Mucosa of rectum (tissue), 2 donors: ENCODE results near the gene BTD.

Source experiments
- H3K27ac ChIP-seq, 2 donors: one replicate each; pipeline ENCODE4 v1.7.0; 2013; ENCODE audit warnings: inconsistent platforms in 2 of 2, low read depth in 2 of 2, low read length in 2 of 2
- H3K27me3 ChIP-seq, 2 donors: one replicate each; pipeline ENCODE4 v1.7.0; 2013; ENCODE audit warnings: low read length in 2 of 2; ENCODE audit not compliant: control insufficient read depth in 2 of 2, insufficient read depth in 2 of 2
- H3K36me3 ChIP-seq, 2 donors: one replicate each; pipeline ENCODE4 v1.7.0; 2013; ENCODE audit warnings: low read length in 2 of 2; ENCODE audit not compliant: control insufficient read depth in 2 of 2, insufficient read depth in 2 of 2
- H3K4me1 ChIP-seq, 2 donors: one replicate each; pipeline ENCODE4 v1.7.0; 2013; ENCODE audit warnings: low read length in 2 of 2, mild to moderate bottlenecking in 1 of 2; ENCODE audit not compliant: control insufficient read depth in 2 of 2, insufficient read depth in 2 of 2
- H3K4me3 ChIP-seq, 2 donors: one replicate each; pipeline ENCODE4 v1.7.0; 2013; ENCODE audit warnings: low read length in 2 of 2
- H3K9ac ChIP-seq, 2 donors: one replicate each; pipeline ENCODE4 v1.7.0; 2013; ENCODE audit warnings: low read length in 2 of 2, low read depth in 1 of 2, mild to moderate bottlenecking in 1 of 2
- H3K9me3 ChIP-seq, 2 donors: one replicate each; pipeline ENCODE4 v1.7.0; 2013; ENCODE audit warnings: low read length in 2 of 2; ENCODE audit not compliant: control insufficient read depth in 2 of 2
- donor health status: healthy.
- donor health status: Normal muscosa, but diverticular disease.

Gene BTD

DNA sequence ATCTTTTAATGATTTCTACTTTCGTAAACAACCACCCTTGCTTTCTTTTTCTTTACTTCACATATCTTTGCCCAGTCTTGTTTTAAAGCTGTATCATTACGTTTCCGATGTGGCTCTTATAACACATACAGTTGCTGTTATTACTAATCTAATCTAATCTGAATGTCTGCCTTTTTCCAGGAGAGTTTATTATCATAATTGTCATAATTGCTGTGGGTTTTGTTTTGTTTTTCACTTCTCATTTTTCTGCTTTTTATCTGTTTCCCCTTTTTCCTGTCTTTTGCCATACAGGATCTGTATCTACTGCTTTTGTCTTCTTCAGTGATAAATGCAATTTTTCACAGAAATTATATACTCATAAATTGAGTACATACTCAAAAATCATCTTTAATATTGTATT, 25.1 kb upstream of the BTD start:
- Histone ChIP-seq H3K9ac (no peak overlapping the region), H3K4me1 (no peaks in the 10 kb centered on the region), H3K4me3 (no peak overlapping the region), H3K27me3 (no peaks in the 10 kb centered on the region), H3K27ac (no peak overlapping the region), H3K36me3 (peaks cover 12 to 28% of the 10 kb centered on the region in 2 donors), H3K9me3 (no peaks in the 10 kb centered on the region)

GRCh38 chr3:15578289-15578867, 23.2 kb upstream of the BTD start:
- H3K9me3 ChIP-seq, result no peaks in the 10 kb centered on the region
- no peak overlapping the region for H3K9ac ChIP-seq
- no peak overlapping the region for H3K27ac ChIP-seq
- H3K27me3 ChIP-seq, result no peaks in the 10 kb centered on the region
- peaks cover 17 to 32% of the 10 kb centered on the region in 2 donors for H3K36me3 ChIP-seq
- H3K4me1 ChIP-seq, result no peaks in the 10 kb centered on the region
- H3K4me3 ChIP-seq, result no peak overlapping the region

- H3K27ac ChIP-seq, result no peak overlapping the region
- H3K36me3 ChIP-seq, result peaks cover 15 to 26% of the 10 kb centered on the region in 2 donors
Measured at GRCh38 chr3:15579051-15579450, 22.5 kb upstream of the BTD start.

GRCh38 chr3:15581471-15582394, 19.8 kb upstream of the BTD start:
- Histone ChIP-seq H3K9me3 (no peaks in the 10 kb centered on the region), H3K9ac (no peak overlapping the region), H3K27ac (no peak overlapping the region), H3K27me3 (no peaks in the 10 kb centered on the region), H3K36me3 (peaks cover 17 to 29% of the 10 kb centered on the region in 2 donors), H3K4me1 (no peaks in the 10 kb centered on the region), H3K4me3 (no peak overlapping the region)

More at GRCh38 chr3:15579051-15579450, 22.5 kb upstream of the BTD start:
- no peak overlapping the region for H3K9ac ChIP-seq
- no peaks in the 10 kb centered on the region for H3K27me3 ChIP-seq
- H3K9me3 ChIP-seq, result no peaks in the 10 kb centered on the region
- no peaks in the 10 kb centered on the region for H3K4me1 ChIP-seq
- no peak overlapping the region for H3K4me3 ChIP-seq

GRCh38 chr3:15585111-15585845, 16.3 kb upstream of the BTD start:
- H3K9ac ChIP-seq, result no peak overlapping the region
- H3K27ac ChIP-seq, result no peak overlapping the region
- peaks cover 19 to 37% of the 10 kb centered on the region in 2 donors for H3K36me3 ChIP-seq
- H3K4me1 ChIP-seq, result no peaks in the 10 kb centered on the region
- H3K4me3 ChIP-seq, result no peak overlapping the region
- H3K9me3 ChIP-seq, result no peaks in the 10 kb centered on the region
- no peaks in the 10 kb centered on the region for H3K27me3 ChIP-seq

DNA sequence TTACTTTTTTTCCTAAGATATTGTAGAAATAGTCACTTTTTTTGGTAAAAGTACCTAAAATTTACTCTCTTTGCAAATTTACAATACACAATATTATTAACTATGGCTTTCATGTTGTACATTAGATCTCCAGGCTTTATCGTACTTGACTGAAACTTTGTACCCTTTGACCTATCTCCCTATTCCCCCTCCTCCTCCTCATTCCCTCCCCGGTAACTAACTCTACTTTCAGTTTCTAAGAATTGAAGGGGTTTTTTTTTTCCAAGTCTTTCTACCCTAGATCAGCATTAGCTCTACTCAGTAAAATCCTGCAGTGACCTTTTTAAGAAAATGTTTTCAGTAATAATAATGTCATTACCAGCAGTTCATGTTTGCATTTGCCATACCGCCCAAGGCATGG, 10.3 kb upstream of the BTD start:
- no peaks in the 10 kb centered on the region for H3K9me3 ChIP-seq
- H3K4me1 ChIP-seq, result no peaks in the 10 kb centered on the region
- H3K9ac ChIP-seq, result no peak overlapping the region
- no peak overlapping the region for H3K4me3 ChIP-seq
- no peak overlapping the region for H3K27ac ChIP-seq
- H3K27me3 ChIP-seq, result no peaks in the 10 kb centered on the region
- peaks cover 9 to 26% of the 10 kb centered on the region in 2 donors for H3K36me3 ChIP-seq

DNA sequence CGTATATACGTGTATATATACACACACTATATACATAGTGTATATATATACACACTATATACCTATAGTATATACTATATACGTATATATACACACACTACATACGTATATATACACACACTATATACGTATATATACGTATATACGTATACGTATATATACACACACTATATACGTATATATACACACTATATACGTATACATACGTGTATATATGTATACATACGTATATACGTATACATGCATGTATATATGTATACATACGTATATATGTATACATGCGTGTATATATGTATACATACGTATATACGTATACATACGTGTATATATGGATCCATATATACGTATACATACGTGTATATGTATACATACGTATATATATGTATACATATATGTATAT, 9.6 kb upstream of the BTD start:
- peaks cover 4 to 23% of the 10 kb centered on the region in 2 donors for H3K36me3 ChIP-seq
- no peak overlapping the region for H3K9ac ChIP-seq
- no peak overlapping the region for H3K4me3 ChIP-seq
- H3K4me1 ChIP-seq, result no peaks in the 10 kb centered on the region
- H3K27ac ChIP-seq, result no peak overlapping the region
- no peaks in the 10 kb centered on the region for H3K9me3 ChIP-seq
- no peaks in the 10 kb centered on the region for H3K27me3 ChIP-seq

DNA sequence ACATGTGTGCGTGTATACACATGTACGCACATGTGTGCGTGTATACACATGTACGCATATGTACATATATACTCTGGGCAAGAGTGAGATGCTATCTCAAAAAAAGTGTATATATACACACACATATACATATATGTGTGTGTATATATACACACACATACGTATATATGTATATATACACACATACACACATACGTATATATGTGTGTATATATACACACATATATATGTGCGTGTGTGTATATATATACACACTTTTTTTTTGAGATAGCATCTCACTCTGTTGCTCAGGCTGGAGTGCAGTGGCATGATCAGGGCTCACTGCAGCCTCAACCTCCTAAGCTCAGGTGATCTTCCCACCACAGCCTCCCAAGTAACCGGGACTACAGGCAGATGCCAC, 8.6 kb upstream of the BTD start:
- no peaks in the 10 kb centered on the region for H3K27me3 ChIP-seq
- no peak overlapping the region for H3K9ac ChIP-seq
- peaks cover 9 to 29% of the 10 kb centered on the region in 2 donors for H3K36me3 ChIP-seq
- H3K27ac ChIP-seq, result no peak overlapping the region
- H3K4me3 ChIP-seq, result no peak overlapping the region
- H3K9me3 ChIP-seq, result no peaks in the 10 kb centered on the region
- no peaks in the 10 kb centered on the region for H3K4me1 ChIP-seq

DNA sequence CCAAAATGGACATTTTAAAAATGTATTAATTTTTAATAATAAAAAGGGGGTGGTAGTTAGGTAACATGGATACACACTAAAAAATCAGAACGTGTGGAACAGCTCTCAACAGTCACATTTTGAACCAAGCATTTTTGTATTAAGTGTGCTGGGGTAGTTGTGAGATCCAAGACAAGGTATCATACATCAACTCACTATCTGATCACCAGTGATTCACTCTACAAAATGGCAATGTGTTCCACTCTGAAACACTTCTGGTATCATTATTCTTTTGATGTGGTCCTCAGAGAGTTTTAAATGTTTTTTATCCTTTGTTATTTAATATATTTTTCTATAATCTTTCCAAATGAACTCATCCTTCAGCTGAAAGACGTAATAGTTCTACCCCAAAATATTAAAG, 5.6 kb upstream of the BTD start:
- Histone ChIP-seq H3K9me3 (no peaks in the 10 kb centered on the region), H3K27me3 (no peaks in the 10 kb centered on the region), H3K4me1 (peaks cover 9% of the 10 kb centered on the region in 2 donors), H3K27ac (no peak overlapping the region), H3K36me3 (peaks cover 6 to 23% of the 10 kb centered on the region in 2 donors), H3K9ac (no peak overlapping the region), H3K4me3 (no peak overlapping the region)

- Histone ChIP-seq H3K9ac (peak overlapping the region; percentile 65 to 85), H3K9me3 (no peaks in the 10 kb centered on the region), H3K36me3 (peaks cover 6 to 15% of the 10 kb centered on the region in 2 donors), H3K4me1 (peaks cover 10 to 14% of the 10 kb centered on the region in 2 donors), H3K4me3 (peak overlapping the region; percentile 85 to 100), H3K27me3 (no peaks in the 10 kb centered on the region), H3K27ac (peak overlapping the region; percentile 88 to 92)
Measured at GRCh38 chr3:15601046-15601398, 523 bp upstream of the BTD start.
